SIG-M5 treated with dmso at 0.1 percent for 504 hours (cell line): Measurements from ENCODE around the gene PLXNA1.

Experiments used
- DNase-seq: peaks from one replicate; lab custom pipeline; 2025; ENCODE audit not compliant: unreplicated experiment; lab: John Stamatoyannopoulos, UW

PLXNA1 gene

GRCh38 chr3:127001486-127002194 lies 18.7 kb downstream of the PLXNA1 start:
- no peak for DNase-seq

DNA sequence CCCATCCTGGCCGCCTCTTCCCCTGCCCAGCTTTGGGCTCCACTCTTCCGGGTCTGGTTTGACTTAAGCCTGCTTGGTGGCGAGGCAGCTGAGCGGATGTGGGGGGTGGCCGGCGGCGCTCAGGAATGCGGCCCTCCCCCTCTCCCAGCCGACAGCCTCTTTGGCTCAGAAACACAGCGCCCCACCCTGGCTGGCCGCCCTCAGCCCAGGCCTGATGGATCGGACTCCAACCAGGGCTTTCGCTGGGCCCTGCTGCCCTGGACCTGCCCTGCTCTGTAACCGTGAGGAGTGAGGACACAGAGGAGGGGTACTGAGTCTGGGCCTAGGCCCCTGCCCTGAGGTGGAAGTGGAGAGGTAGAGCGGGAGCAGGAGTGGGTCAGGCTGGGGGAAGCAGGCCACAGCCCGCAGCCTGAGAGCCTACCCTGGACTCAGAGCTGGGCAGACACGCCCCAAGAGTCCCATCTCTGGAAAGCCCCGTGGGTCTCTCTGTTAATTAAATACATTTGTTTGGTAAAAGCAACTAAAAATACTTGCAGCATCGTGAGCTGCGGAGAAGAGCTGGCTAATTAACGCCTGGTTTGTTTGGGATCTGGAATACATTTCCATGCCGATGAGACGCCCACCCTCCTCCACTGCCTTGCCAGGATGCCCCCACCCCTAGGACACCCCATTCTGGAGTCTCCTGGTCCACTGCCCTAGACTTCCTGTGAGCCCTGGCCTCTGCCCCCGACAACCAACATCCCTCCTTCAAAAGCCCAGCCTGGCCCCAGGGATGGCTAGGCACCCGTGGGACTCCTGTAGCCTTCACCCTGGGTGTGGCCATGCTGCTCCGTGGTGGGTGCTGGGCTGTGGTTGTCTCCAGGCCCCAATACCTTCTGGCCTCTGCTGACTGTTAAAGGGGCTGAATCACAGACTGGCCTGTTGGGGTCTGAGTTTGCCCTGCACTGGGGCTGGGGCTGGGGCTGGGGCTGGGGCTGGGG lies 19.6 kb downstream of the PLXNA1 start:
- DNase-seq = no peak

DNA sequence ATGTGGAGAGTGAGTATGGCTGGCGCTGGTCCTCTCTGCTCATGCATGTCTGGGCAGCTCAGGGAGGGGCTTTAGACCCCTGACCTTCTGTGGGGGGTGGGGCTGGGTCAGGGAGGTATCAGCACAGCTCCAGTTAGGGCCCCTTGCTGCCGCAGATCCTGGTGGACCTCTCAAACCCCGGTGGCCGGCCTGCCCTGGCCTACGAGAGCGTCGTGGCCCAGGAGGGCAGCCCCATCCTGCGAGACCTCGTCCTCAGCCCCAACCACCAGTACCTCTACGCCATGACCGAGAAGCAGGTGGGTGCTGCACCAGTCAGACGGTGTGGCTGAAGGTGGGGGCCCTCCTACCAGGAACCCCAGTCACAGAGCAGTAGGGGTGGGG lies 20.2 kb downstream of the PLXNA1 start:
- DNase-seq = no peak

DNA sequence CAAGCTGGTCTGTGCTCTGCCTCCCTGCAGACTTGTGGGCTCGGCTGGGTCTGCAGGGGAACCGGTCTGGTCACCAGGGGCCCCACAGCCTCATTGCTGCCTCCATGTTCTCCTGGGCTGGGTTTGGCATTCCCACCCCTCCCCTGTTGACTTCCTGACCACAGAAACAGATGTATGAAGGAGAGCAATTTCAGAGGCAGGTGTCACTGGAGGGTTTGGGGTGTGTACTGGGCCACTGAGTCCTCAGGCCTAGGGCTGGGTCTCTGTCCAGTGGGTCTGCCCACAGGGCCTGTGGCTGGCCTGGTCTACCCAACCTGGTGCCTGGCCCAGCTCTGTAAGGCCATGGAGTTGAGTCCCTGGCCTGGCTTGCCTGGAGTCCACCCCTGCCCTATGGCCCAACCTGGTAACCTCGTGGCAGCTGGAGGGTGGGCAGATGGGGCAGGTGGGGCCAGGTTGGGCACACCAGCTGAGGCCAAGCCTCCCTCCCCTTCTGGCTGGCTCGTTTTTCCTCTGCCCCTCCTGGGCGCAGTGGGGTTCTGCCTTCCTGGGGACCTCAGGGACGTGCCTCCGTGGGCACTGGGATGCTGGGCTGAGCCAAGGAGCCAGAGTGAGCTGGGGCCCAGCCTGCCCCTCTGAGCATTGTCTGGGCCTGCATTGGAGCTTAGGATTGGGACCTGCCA lies 20.8 kb downstream of the PLXNA1 start:
- DNase-seq = no peak

- no peak for DNase-seq
Observed at GRCh38 chr3:127004641-127005397, 21.9 kb downstream of the PLXNA1 start.

GRCh38 chr3:127005864-127006500 lies 23.1 kb downstream of the PLXNA1 start:
- DNase-seq = no peak

- no peak for DNase-seq
Observed at GRCh38 chr3:127006781-127007436, 24.0 kb downstream of the PLXNA1 start.

DNA sequence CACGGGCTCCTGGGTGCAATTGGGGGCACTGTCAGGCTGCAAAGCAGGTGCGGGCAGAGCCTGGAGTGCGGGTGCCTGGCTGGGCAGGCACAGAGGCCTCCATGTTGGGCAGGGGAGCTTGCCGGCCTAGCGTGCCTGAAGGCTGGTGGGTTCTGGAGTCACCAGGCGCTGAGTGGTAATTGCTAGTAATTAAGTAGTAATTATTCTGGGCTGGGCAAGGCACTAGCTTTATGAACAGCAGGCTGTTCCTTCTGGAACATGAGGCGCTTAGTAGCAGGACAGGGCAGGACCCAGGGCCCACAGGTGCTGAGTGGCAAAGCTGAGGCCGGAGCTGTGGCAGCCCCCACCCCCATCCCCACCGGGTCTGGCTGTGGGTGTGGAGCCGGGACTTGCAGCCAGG lies 25.3 kb downstream of the PLXNA1 start:
- no peak for DNase-seq

DNA sequence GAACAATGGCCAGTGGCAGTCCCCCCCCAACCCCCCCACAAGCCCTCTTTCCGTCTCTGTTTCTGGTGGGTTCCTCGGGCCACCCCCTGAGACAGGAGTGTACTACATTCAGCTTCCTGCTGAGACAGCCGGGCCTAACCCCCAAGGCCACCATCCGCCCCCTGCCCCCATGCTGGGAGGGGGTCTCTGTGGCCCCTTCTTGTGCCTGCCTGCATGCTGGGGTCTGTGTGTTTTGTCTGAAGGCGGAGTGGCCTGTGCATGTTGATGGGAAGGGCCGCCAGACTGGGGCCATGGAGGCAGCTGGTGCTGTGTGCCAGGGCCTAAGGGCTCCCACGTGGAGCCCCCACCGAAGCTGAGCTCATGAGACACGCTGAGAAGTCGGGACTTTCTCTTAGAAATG lies 26.6 kb downstream of the PLXNA1 start:
- no peak for DNase-seq

- DNase-seq = no peak
Observed at GRCh38 chr3:127011270-127011992, 28.5 kb downstream of the PLXNA1 start.

DNA sequence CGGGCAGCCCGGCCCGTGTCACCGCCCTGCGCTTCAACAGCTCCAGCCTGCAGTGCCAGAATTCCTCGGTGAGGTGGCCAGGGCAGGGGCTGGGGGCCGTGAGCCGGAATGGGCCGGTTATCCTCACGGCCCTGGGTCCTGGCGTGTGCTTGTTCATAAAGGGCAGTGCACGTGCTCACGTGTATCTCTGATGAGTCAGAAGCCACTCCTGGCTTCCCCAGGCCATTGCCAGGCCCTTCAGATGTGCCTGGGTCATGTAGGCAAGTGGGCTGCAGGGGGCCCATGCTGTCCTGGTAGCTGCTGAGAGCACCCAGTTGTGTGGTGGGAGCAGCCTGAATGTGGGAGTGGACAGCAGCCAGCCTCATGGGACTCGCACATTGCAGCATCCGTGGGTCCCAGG lies 29.2 kb downstream of the PLXNA1 start:
- no peak for DNase-seq

DNA sequence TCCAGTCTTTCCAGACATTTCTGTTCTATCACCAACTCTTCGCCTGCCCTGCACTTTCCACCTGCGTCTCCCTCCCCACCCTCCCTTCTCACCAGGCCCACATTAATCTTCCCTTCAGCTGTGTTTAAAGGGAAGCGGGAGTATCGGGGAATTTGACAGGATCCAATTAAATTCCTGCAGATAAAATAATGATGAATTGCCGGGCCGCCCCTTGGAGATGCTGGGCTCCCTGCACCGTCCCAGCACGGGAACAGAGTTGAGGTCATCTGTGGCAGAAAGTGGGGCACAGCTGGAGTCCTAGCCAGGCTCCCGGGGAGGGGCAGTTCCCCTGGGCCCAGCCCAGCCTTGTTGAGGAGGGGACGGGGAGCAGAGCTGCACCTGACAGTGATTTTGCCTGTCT lies 30.3 kb downstream of the PLXNA1 start:
- DNase-seq = no peak

- DNase-seq = no peak
Observed at GRCh38 chr3:127013758-127014535, 31.0 kb downstream of the PLXNA1 start.

DNA sequence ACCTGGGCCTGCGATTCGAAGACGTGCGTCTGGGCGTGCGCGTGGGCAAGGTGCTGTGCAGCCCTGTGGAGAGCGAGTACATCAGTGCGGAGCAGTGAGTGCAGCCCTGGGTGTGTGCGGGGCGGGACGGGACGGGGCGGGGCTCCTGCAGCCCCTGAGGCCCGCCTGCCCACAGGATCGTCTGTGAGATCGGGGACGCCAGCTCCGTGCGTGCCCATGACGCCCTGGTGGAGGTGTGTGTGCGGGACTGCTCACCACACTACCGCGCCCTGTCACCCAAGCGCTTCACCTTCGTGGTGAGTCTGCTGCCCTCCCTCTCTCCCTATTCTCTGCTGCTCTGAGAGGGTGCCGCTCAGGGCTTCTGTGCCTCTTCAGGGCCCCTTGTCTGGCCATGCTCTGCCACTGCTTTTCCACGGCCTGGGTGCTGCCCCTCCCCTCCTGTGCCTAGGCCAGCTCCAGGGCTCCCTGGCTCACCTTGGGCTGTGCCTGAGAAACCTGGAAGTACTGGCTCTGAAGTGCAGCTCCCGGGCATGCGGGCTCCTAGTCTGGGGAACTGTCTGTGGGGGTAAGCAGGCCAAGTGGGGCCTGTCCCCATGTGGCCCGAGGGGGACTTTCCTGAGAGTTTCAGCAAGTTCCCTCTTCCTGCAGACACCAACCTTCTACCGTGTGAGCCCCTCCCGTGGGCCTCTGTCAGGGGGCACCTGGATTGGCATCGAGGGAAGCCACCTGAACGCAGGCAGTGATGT lies 31.8 kb downstream of the PLXNA1 start:
- DNase-seq = no peak

DNA sequence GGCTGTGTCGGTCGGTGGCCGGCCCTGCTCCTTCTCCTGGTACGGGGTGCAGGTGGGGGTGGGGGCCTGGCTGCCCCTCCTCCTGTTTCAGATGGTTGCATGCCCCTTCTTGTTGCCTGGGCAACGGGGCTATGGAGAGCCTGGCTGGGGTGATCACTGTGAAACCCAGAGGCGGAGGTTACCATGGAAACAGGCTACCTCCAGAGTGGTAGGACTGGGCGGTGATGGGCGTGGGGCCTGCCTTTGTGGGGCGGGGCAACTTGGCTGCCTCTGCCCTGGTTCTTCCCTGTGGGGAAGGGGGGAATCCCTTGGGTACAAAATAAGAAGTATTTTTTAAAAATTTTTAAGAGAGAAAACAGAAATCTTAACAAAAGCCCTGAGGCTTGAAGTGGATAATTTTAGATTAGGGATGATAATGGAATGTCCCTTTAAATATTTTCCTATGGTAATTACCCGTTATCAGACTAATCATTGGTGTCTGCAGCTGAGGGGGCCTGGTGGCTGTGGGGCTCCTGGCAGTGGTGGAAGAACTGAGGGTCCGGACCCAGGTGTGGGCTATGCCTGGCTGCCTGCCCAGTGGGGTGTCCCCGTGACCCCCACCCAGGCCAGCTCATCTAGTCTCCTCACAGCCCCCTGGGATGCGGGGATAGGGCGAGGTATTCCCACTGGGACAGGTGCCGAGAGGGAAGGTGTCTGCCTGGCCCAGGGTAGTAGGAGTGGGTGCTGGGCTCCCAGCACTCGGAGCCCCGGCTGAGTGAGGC lies 32.5 kb downstream of the PLXNA1 start:
- DNase-seq = no peak

DNA sequence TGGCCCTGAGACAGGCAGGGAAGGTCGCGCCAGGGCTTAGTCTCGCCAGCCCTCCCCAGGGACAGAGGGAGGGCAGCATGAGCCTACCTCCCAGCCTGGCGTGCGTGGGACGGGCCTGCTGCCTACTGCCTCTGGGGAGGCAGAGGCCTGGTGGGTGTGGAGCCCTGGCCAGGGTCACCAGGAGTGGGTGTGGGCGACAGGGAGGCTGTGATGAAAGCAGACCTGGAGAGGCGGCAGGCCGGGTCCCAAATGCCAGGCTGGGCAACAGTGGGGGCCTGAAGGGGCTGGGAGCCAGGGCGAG lies 33.1 kb downstream of the PLXNA1 start:
- DNase-seq = no peak

DNA sequence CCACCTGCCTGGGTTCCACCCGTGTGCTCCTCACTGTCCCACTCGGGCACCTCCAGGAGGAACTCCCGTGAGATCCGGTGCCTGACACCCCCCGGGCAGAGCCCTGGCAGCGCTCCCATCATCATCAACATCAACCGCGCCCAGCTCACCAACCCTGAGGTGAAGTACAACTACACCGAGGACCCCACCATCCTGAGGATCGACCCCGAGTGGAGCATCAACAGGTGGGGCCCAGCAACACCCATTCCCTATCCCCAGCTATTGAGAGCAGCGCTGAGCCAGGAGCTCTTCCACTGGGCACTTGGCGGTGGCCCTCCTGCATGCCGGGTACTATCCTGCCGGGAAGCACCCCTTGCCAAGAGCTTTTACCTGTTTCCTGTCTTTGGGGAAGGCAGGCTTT lies 33.5 kb downstream of the PLXNA1 start:
- no peak for DNase-seq
